ENCODE results near the gene RUNX2.

The RUNX2 gene

GRCh38 chr6:45537539-45537938, 209.4 kb downstream of the RUNX2 start:
- Histone ChIP-seq H3K27ac (ENCODE audit: low read length) (no peak overlapping the region), H3K4me1 (ENCODE audit: control insufficient read depth in 1 of 2, insufficient read depth in 2 of 2, low read length in 2 of 2) (peaks cover 0 to 3% of the 10 kb centered on the region in 2 donors), H3K27me3 (ENCODE audit: low read depth, low read length) (no peaks in the 10 kb centered on the region), H3K9me3 (ENCODE audit: control insufficient read depth in 1 of 2, low read length in 2 of 2) (no peaks in the 10 kb centered on the region), H3K4me3 (ENCODE audit: low read depth in 1 of 2, low read length in 2 of 2) (no peak overlapping the region), H3K36me3 (ENCODE audit: control insufficient read depth in 1 of 2, insufficient read depth in 2 of 2, low read length in 2 of 2) (no peaks in the 10 kb centered on the region)

- no peak overlapping the region for H3K27ac ChIP-seq (ENCODE audit: low read length)
- H3K27me3 ChIP-seq (ENCODE audit: low read depth, low read length): no peaks in the 10 kb centered on the region
- no peaks in the 10 kb centered on the region for H3K36me3 ChIP-seq (ENCODE audit: control insufficient read depth in 1 of 2, insufficient read depth in 2 of 2, low read length in 2 of 2)
- H3K4me1 ChIP-seq (ENCODE audit: control insufficient read depth in 1 of 2, insufficient read depth in 2 of 2, low read length in 2 of 2): no peaks in the 10 kb centered on the region
- no peak overlapping the region for H3K4me3 ChIP-seq (ENCODE audit: low read depth in 1 of 2, low read length in 2 of 2)
- no peaks in the 10 kb centered on the region for H3K9me3 ChIP-seq (ENCODE audit: control insufficient read depth in 1 of 2, low read length in 2 of 2)
These were observed 210.8 kb downstream of the RUNX2 start for GRCh38 chr6:45538641-45539547.

- no peaks in the 10 kb centered on the region for H3K9me3 ChIP-seq (ENCODE audit: control insufficient read depth in 1 of 2, low read length in 2 of 2)
- no peaks in the 10 kb centered on the region for H3K27me3 ChIP-seq (ENCODE audit: low read depth, low read length)
- H3K36me3 ChIP-seq (ENCODE audit: control insufficient read depth in 1 of 2, insufficient read depth in 2 of 2, low read length in 2 of 2): no peaks in the 10 kb centered on the region
- no peaks in the 10 kb centered on the region for H3K4me1 ChIP-seq (ENCODE audit: control insufficient read depth in 1 of 2, insufficient read depth in 2 of 2, low read length in 2 of 2)
- H3K27ac ChIP-seq (ENCODE audit: low read length): no peak overlapping the region
- H3K4me3 ChIP-seq (ENCODE audit: low read depth in 1 of 2, low read length in 2 of 2): no peak overlapping the region
These were observed 212.3 kb downstream of the RUNX2 start for GRCh38 chr6:45540375-45540920.

DNA sequence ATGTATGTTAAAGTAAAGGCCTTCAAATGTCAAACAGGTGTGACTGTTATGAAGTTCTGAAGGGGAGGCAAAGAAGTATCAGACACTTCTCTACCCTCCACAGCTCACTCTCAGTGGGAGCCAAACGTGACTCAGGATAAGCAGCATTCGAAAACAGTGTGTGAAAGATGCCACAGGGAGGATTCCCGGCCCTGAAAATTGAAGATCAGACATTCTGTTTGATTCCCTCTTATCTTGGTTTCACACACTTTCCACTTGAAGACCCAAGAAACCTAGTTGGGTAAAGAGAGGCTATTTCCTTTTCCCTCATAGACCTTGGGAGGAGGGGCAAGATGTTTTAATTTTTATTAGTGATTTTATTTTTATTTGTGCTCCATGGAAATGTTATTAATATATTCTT, 213.8 kb downstream of the RUNX2 start:
- Histone ChIP-seq H3K27ac (ENCODE audit: low read length) (no peak overlapping the region), H3K4me3 (ENCODE audit: low read depth in 1 of 2, low read length in 2 of 2) (no peak overlapping the region), H3K36me3 (ENCODE audit: control insufficient read depth in 1 of 2, insufficient read depth in 2 of 2, low read length in 2 of 2) (no peaks in the 10 kb centered on the region), H3K9me3 (ENCODE audit: control insufficient read depth in 1 of 2, low read length in 2 of 2) (no peaks in the 10 kb centered on the region), H3K27me3 (ENCODE audit: low read depth, low read length) (no peaks in the 10 kb centered on the region), H3K4me1 (ENCODE audit: control insufficient read depth in 1 of 2, insufficient read depth in 2 of 2, low read length in 2 of 2) (no peaks in the 10 kb centered on the region)

- Histone ChIP-seq H3K27ac (ENCODE audit: low read length) (no peak overlapping the region), H3K9me3 (ENCODE audit: control insufficient read depth in 1 of 2, low read length in 2 of 2) (no peaks in the 10 kb centered on the region), H3K36me3 (ENCODE audit: control insufficient read depth in 1 of 2, insufficient read depth in 2 of 2, low read length in 2 of 2) (no peaks in the 10 kb centered on the region), H3K27me3 (ENCODE audit: low read depth, low read length) (no peaks in the 10 kb centered on the region), H3K4me1 (ENCODE audit: control insufficient read depth in 1 of 2, insufficient read depth in 2 of 2, low read length in 2 of 2) (no peaks in the 10 kb centered on the region), H3K4me3 (ENCODE audit: low read depth in 1 of 2, low read length in 2 of 2) (no peak overlapping the region)
These were observed 215.4 kb downstream of the RUNX2 start for GRCh38 chr6:45543298-45544235.

DNA sequence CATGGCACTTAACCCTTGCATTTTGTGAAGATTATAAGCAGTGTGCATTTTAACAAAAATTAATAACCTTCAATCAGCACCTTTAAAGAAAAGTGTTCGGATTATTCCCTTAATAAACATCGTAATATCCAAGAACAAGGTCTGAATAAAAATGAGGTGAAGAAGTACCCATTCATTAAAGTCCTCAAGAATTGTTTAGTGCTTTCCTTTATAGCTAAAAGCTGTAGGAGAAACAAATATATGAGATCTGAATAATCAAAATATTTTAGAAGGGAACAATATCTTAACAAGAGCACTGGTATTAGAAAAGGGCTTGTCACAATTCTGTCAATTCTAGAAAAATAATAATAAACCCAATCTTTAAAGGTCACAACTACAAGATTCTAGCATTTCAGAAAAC, 217.3 kb downstream of the RUNX2 start:
- Histone ChIP-seq H3K27ac (ENCODE audit: low read length) (no peak overlapping the region), H3K36me3 (ENCODE audit: control insufficient read depth in 1 of 2, insufficient read depth in 2 of 2, low read length in 2 of 2) (no peaks in the 10 kb centered on the region), H3K27me3 (ENCODE audit: low read depth, low read length) (no peaks in the 10 kb centered on the region), H3K9me3 (ENCODE audit: control insufficient read depth in 1 of 2, low read length in 2 of 2) (no peaks in the 10 kb centered on the region), H3K4me1 (ENCODE audit: control insufficient read depth in 1 of 2, insufficient read depth in 2 of 2, low read length in 2 of 2) (no peaks in the 10 kb centered on the region), H3K4me3 (ENCODE audit: low read depth in 1 of 2, low read length in 2 of 2) (no peak overlapping the region)

DNA sequence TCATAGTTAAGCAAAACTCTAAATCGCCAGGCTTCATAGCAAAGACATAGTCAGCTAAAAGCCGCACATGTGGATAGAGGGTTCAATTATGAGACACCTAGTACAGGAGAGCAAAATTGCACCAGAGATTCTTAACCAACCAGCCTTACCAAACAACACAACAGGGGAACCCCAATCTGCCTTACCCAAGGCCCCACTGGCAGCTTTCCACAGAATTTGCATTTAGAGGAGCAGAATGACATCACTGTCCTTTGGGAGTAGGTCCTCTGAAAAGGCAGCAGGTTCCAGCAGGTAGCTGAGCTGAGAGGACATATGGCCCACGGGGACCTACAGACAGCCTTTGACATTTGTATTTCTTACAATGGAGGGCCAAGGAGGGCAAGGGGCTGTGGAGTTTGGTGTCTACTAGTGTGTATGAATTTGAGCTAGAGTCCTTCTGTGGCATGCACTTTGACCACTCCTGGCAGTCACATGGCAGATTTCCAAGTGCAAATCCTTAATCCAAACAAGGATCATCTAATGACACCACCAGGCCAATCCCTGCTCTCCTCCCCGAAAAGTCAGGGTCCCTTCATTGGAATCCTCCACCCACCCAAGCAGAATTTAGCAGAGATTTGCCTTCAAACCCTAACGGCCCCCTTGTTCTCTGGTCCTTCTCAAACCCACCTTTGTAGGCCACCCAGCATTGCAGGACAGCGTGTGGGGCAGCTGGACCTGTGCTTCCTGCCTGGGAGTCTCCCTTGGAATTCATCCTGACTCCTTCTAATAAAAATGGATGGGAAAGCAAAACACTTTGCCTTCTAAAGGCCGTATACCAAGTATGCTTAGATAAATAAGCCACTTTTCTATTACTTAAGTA, 220.8 kb downstream of the RUNX2 start:
- Histone ChIP-seq H3K36me3 (ENCODE audit: control insufficient read depth in 1 of 2, insufficient read depth in 2 of 2, low read length in 2 of 2) (no peaks in the 10 kb centered on the region), H3K4me1 (ENCODE audit: control insufficient read depth in 1 of 2, insufficient read depth in 2 of 2, low read length in 2 of 2) (no peaks in the 10 kb centered on the region), H3K9me3 (ENCODE audit: control insufficient read depth in 1 of 2, low read length in 2 of 2) (no peaks in the 10 kb centered on the region), H3K27ac (ENCODE audit: low read length) (no peak overlapping the region), H3K27me3 (ENCODE audit: low read depth, low read length) (no peaks in the 10 kb centered on the region), H3K4me3 (ENCODE audit: low read depth in 1 of 2, low read length in 2 of 2) (no peak overlapping the region)

DNA sequence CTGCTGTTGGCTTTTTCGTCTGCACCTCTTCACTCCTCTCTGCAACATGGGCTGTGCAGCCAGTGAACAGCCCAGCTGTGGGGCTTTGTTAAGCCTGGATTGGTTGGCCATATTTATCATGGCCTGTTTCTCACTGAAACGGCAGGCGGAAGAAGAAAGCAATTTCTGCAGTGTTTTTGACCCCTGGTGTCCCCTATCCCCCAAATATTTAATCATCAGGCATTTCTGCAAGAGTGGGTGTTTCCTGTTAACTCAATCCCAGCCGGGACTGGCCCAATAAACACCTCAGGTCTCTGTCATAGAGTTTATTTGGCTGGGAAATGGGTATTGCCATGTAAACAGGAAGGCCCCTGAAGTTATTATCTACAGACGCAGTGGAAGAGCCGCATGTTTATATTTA, 224.4 kb downstream of the RUNX2 start:
- H3K27ac ChIP-seq (ENCODE audit: low read length): no peak overlapping the region
- no peaks in the 10 kb centered on the region for H3K36me3 ChIP-seq (ENCODE audit: control insufficient read depth in 1 of 2, insufficient read depth in 2 of 2, low read length in 2 of 2)
- H3K27me3 ChIP-seq (ENCODE audit: low read depth, low read length): no peaks in the 10 kb centered on the region
- no peaks in the 10 kb centered on the region for H3K4me1 ChIP-seq (ENCODE audit: control insufficient read depth in 1 of 2, insufficient read depth in 2 of 2, low read length in 2 of 2)
- no peak overlapping the region for H3K4me3 ChIP-seq (ENCODE audit: low read depth in 1 of 2, low read length in 2 of 2)
- H3K9me3 ChIP-seq (ENCODE audit: control insufficient read depth in 1 of 2, low read length in 2 of 2): no peaks in the 10 kb centered on the region

DNA sequence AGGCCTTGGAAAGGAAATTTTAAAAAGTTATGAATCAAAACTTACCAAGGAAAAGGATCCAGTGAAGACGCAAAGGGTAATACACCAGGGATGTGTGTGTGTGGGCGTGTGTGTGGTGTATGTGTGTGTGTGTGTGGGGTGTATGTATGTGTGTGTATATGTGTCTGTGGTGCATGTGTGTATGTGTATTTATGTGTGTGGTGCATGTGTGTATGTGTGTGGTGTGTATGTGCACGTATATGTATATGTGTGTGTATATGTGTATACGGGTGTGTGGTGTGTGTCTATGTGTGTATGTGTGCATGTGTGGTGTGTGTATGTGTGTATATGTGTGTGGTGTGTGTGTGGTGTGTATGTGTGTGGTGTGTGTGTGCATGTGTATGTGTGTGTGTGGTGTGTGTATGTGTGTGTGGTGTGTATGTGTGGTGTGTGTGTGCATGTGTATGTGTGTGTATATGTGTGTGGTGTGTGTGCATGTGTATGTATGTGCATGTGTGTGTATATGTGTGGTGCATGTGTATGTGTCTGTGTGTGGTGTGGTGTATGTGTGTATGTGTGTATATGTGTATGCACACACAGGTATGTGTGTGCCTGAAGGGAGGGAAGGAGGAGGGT, 225.7 kb downstream of the RUNX2 start:
- Histone ChIP-seq H3K9me3 (ENCODE audit: control insufficient read depth in 1 of 2, low read length in 2 of 2) (no peaks in the 10 kb centered on the region), H3K27me3 (ENCODE audit: low read depth, low read length) (no peaks in the 10 kb centered on the region), H3K4me1 (ENCODE audit: control insufficient read depth in 1 of 2, insufficient read depth in 2 of 2, low read length in 2 of 2) (no peaks in the 10 kb centered on the region), H3K27ac (ENCODE audit: low read length) (no peak overlapping the region), H3K36me3 (ENCODE audit: control insufficient read depth in 1 of 2, insufficient read depth in 2 of 2, low read length in 2 of 2) (no peaks in the 10 kb centered on the region), H3K4me3 (ENCODE audit: low read depth in 1 of 2, low read length in 2 of 2) (no peak overlapping the region)

DNA sequence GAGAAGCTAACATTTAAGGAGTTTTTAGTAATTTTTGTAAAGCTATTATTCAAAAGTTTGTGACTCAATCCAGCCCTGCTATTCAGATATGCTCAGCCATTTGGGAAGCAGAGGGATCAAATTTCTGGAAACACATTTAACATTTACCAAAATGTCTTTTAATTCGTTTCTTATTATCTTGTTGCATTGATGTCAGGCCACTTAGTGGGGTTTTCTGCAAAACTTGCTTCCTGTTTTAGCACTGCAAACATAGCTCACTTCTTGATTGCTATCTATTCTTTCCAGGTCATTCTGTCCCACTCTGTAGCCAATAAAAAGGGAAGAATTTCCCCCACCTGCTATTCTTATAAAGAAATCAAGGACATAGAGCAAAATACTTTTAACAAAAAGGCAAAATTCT, 226.5 kb downstream of the RUNX2 start:
- H3K9me3 ChIP-seq (ENCODE audit: control insufficient read depth in 1 of 2, low read length in 2 of 2): no peaks in the 10 kb centered on the region
- H3K27ac ChIP-seq (ENCODE audit: low read length): no peak overlapping the region
- H3K4me3 ChIP-seq (ENCODE audit: low read depth in 1 of 2, low read length in 2 of 2): no peak overlapping the region
- H3K4me1 ChIP-seq (ENCODE audit: control insufficient read depth in 1 of 2, insufficient read depth in 2 of 2, low read length in 2 of 2): no peaks in the 10 kb centered on the region
- H3K27me3 ChIP-seq (ENCODE audit: low read depth, low read length): no peaks in the 10 kb centered on the region
- no peaks in the 10 kb centered on the region for H3K36me3 ChIP-seq (ENCODE audit: control insufficient read depth in 1 of 2, insufficient read depth in 2 of 2, low read length in 2 of 2)

Data from muscle layer of duodenum (tissue), 2 donors.